ENCODE data around the gene USB1. TPM values are rescaled to one million over a fixed set of nuclear protein-coding genes. Genes with fewer than 3 reads are reported as not detected.

The USB1 gene
- total RNA-seq, 1 experiment from 2014 or later: 18.7 TPM

GRCh38 chr16:58046936-58047335 is 45.7 kb downstream of the USB1 start:
- Histone ChIP-seq H3F3A (ENCODE audit: low read length, unreplicated experiment) (no peaks in the 10 kb centered on the region), H3K27me3 (ENCODE audit: low read length) (no peaks in the 10 kb centered on the region), H3K79me2 (ENCODE audit: low read length) (no peaks in the 10 kb centered on the region), H2AFZ (ENCODE audit: low read length) (no peak overlapping the region), H3K4me3 (ENCODE audit: low read length) (no peak overlapping the region), H3K9ac (ENCODE audit: low read length) (no peak overlapping the region), H4K20me1 (ENCODE audit: low read length) (no peaks in the 10 kb centered on the region), H3K27ac (ENCODE audit: low read length) (no peak overlapping the region), H3K4me1 (ENCODE audit: insufficient read depth, low read length) (no peaks in the 10 kb centered on the region), H3K9me2 (replicated peaks; ENCODE audit: low read length) (no peaks in the 10 kb centered on the region), H3K9me3 (ENCODE audit: low read length) (no peaks in the 10 kb centered on the region), H3K4me2 (ENCODE audit: low read length) (no peak overlapping the region), H3K36me3 (ENCODE audit: low read depth, low read length) (no peaks in the 10 kb centered on the region)
- ChIA-PET CTCF (no interaction called here), POLR2A (ENCODE audit: unreplicated experiment) (no interaction called here)
- ATAC-seq (no peak), DNase-seq (no peak)
- TF ChIP-seq CTCF (conservative IDR thresholded peaks at IDR 0.05; ENCODE audit: low read depth, low read length): no peak
- no peak for TF ChIP-seq EZH2phosphoT487 (IDR thresholded peaks at IDR 0.05; ENCODE audit: borderline replicate concordance, low read length)
- TF ChIP-seq EZH2 (IDR thresholded peaks at IDR 0.05; ENCODE audit: low read length, unreplicated experiment): no peak
- no TSS peak for BruUV-seq (replicated peaks)
- intact Hi-C loops (cut with micrococcal nuclease): no loop called here

- ChIA-PET POLR2A (ENCODE audit: unreplicated experiment) (no interaction called here), CTCF (no interaction called here)
- no peaks in the 10 kb centered on the region for H3K9me3 ChIP-seq (ENCODE audit: low read length)
- no peaks in the 10 kb centered on the region for H3K36me3 ChIP-seq (ENCODE audit: low read depth, low read length)
- no peaks in the 10 kb centered on the region for H3K79me2 ChIP-seq (ENCODE audit: low read length)
- no peak overlapping the region for H3K4me3 ChIP-seq (ENCODE audit: low read length)
- intact Hi-C loops (cut with micrococcal nuclease): no loop called here
- H3K27ac ChIP-seq (ENCODE audit: low read length): no peak overlapping the region
- no peak overlapping the region for H3K4me2 ChIP-seq (ENCODE audit: low read length)
- no peaks in the 10 kb centered on the region for H3K9me2 ChIP-seq (replicated peaks; ENCODE audit: low read length)
- no TSS peak for BruUV-seq (replicated peaks)
- no peaks in the 10 kb centered on the region for H4K20me1 ChIP-seq (ENCODE audit: low read length)
- ATAC-seq (no peak), DNase-seq (no peak)
- H3F3A ChIP-seq (ENCODE audit: low read length, unreplicated experiment): no peaks in the 10 kb centered on the region
- TF ChIP-seq CTCF (conservative IDR thresholded peaks at IDR 0.05; ENCODE audit: low read depth, low read length) (no peak), EZH2phosphoT487 (IDR thresholded peaks at IDR 0.05; ENCODE audit: borderline replicate concordance, low read length) (no peak), EZH2 (IDR thresholded peaks at IDR 0.05; ENCODE audit: low read length, unreplicated experiment) (no peak)
- no peaks in the 10 kb centered on the region for H3K27me3 ChIP-seq (ENCODE audit: low read length)
- H2AFZ ChIP-seq (ENCODE audit: low read length): no peak overlapping the region
- no peak overlapping the region for H3K9ac ChIP-seq (ENCODE audit: low read length)
- H3K4me1 ChIP-seq (ENCODE audit: insufficient read depth, low read length): no peaks in the 10 kb centered on the region
Measured at GRCh38 chr16:58047557-58048348, 46.5 kb downstream of the USB1 start.

GRCh38 chr16:58048494-58049231 is 47.5 kb downstream of the USB1 start:
- Histone ChIP-seq H2AFZ (ENCODE audit: low read length) (no peak overlapping the region), H3K36me3 (ENCODE audit: low read depth, low read length) (no peaks in the 10 kb centered on the region), H4K20me1 (ENCODE audit: low read length) (no peaks in the 10 kb centered on the region), H3K4me1 (ENCODE audit: insufficient read depth, low read length) (no peaks in the 10 kb centered on the region), H3F3A (ENCODE audit: low read length, unreplicated experiment) (no peaks in the 10 kb centered on the region), H3K9me2 (replicated peaks; ENCODE audit: low read length) (no peaks in the 10 kb centered on the region), H3K9ac (ENCODE audit: low read length) (no peak overlapping the region), H3K4me2 (ENCODE audit: low read length) (no peak overlapping the region), H3K27ac (ENCODE audit: low read length) (no peak overlapping the region), H3K27me3 (ENCODE audit: low read length) (no peaks in the 10 kb centered on the region), H3K9me3 (ENCODE audit: low read length) (no peaks in the 10 kb centered on the region), H3K4me3 (ENCODE audit: low read length) (no peak overlapping the region), H3K79me2 (ENCODE audit: low read length) (no peaks in the 10 kb centered on the region)
- BruUV-seq (replicated peaks): no TSS peak
- DNase-seq (no peak), ATAC-seq (no peak)
- ChIA-PET CTCF (no interaction called here), POLR2A (ENCODE audit: unreplicated experiment) (no interaction called here)
- TF ChIP-seq EZH2phosphoT487 (IDR thresholded peaks at IDR 0.05; ENCODE audit: borderline replicate concordance, low read length) (no peak), CTCF (conservative IDR thresholded peaks at IDR 0.05; ENCODE audit: low read depth, low read length) (no peak), EZH2 (IDR thresholded peaks at IDR 0.05; ENCODE audit: low read length, unreplicated experiment) (no peak)
- intact Hi-C loops (cut with micrococcal nuclease): no loop called here
